ENCODE measurements around the gene PLEKHD1. TPM values are rescaled to one million over a fixed set of nuclear protein-coding genes. Genes with fewer than 3 reads are reported as not detected.

Gene PLEKHD1
- total RNA-seq, 1 experiment from 2014 or later = 1.2 TPM

DNA sequence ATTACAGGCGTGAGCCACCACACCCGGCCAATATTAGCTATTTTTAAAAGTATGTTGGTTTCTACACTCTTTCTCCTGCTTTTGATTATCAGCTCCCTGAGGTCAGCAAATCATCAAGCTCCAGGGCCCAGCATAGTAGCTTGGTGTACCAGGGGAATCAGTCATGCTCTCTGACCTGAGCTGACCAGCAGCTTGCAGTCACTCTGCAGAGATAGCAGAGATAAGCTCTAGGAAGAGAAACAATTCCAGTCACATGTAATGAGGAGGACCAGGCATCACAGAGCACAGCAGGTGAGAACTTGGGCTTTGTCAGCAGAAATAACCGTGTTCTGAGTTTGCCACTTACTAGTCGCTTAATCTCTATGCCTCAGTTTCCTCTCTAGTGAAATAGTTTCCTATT lies 8.5 kb downstream of the PLEKHD1 start:
- Histone ChIP-seq H3K36me3 (ENCODE audit: control insufficient read depth in 1 of 2, insufficient read depth in 2 of 2, low read length in 2 of 2) (no peaks in the 10 kb centered on the region; a peak in 1 of 4 replicates), H3K9me3 (ENCODE audit: control insufficient read depth in 1 of 2, insufficient read depth in 1 of 2, low read depth in 1 of 2, low read length in 2 of 2) (no peaks in the 10 kb centered on the region), H3K4me1 (ENCODE audit: control insufficient read depth in 1 of 2, insufficient read depth in 2 of 2, low read length in 2 of 2) (no peaks in the 10 kb centered on the region), H3K9me2 (ENCODE audit: insufficient read depth) (no peaks in the 10 kb centered on the region), H3K79me2 (ENCODE audit: insufficient read depth, low read length) (no peaks in the 10 kb centered on the region), H3K27ac (ENCODE audit: low read depth, low read length) (no peak overlapping the region), H3K27me3 (ENCODE audit: insufficient read depth, low read length) (no peaks in the 10 kb centered on the region), H3K4me2 (ENCODE audit: low read length) (no peak overlapping the region), H3K4me3 (replicated peaks in 1 of 2; ENCODE audit: low read depth in 1 of 2, low read length in 2 of 2) (no peak overlapping the region), H2AFZ (ENCODE audit: low read depth, low read length, poor library complexity, severe bottlenecking) (no peak overlapping the region), H3K9ac (ENCODE audit: low read length) (no peak overlapping the region), H4K20me1 (ENCODE audit: insufficient read depth) (no peaks in the 10 kb centered on the region)
- ChIA-PET POLR2A (no interaction called here), CTCF (interaction anchor here (0.9 to 3.7 kb wide), 2 partner anchors 10 to 34 kb away, joined by 3 to 10 read pairs; no protein-coding TSS in a partner anchor), RAD21 (ENCODE audit: low non-redundant PET in 1 of 2, low total read pairs in 2 of 2, uncharacterized antibody in 2 of 2, unreplicated experiment in 2 of 2) (no interaction called here)
- DNase-seq (ENCODE audit: low read depth, low spot score) (no peak), ATAC-seq (no peak)
- TF ChIP-seq ZFX (IDR thresholded peaks at IDR 0.05) = no peak
- no peak for TF ChIP-seq CEBPB (IDR thresholded peaks at IDR 0.05; ENCODE audit: low read depth)
- no peak for TF ChIP-seq TCF7L2 (IDR thresholded peaks at IDR 0.05; ENCODE audit: borderline replicate concordance, extremely low read depth, insufficient read depth, insufficient read length)
- TF ChIP-seq EGR1 (IDR thresholded peaks at IDR 0.05; ENCODE audit: low read depth) = no peak
- no peak for TF ChIP-seq JUND (IDR thresholded peaks at IDR 0.05)
- TF ChIP-seq SIN3A (IDR thresholded peaks at IDR 0.05; ENCODE audit: low read depth) = no peak
- TF ChIP-seq EZH2phosphoT487 (IDR thresholded peaks at IDR 0.05; ENCODE audit: borderline replicate concordance) = no peak
- TF ChIP-seq, protein P1, sequence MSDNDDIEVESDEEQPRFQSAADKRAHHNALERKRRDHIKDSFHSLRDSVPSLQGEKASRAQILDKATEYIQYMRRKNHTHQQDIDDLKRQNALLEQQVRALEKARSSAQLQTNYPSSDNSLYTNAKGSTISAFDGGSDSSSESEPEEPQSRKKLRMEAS (IDR thresholded peaks at IDR 0.05) = no peak
- TF ChIP-seq ZNF274 (IDR thresholded peaks at IDR 0.05; ENCODE audit: low read depth, low read length) = no peak
- no peak for TF ChIP-seq ELF1 (IDR thresholded peaks at IDR 0.05; ENCODE audit: borderline replicate concordance, low read depth)
- TF ChIP-seq, protein P2, sequence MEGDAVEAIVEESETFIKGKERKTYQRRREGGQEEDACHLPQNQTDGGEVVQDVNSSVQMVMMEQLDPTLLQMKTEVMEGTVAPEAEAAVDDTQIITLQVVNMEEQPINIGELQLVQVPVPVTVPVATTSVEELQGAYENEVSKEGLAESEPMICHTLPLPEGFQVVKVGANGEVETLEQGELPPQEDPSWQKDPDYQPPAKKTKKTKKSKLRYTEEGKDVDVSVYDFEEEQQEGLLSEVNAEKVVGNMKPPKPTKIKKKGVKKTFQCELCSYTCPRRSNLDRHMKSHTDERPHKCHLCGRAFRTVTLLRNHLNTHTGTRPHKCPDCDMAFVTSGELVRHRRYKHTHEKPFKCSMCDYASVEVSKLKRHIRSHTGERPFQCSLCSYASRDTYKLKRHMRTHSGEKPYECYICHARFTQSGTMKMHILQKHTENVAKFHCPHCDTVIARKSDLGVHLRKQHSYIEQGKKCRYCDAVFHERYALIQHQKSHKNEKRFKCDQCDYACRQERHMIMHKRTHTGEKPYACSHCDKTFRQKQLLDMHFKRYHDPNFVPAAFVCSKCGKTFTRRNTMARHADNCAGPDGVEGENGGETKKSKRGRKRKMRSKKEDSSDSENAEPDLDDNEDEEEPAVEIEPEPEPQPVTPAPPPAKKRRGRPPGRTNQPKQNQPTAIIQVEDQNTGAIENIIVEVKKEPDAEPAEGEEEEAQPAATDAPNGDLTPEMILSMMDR (IDR thresholded peaks at IDR 0.05 in 2 of 3, conservative IDR thresholded peaks at IDR 0.05 in 1 of 3; ENCODE audit: borderline replicate concordance in 1 of 3, insufficient read depth in 1 of 3, low read depth in 2 of 3, low read length in 2 of 3) = no peak
- TF ChIP-seq ZBTB33 (IDR thresholded peaks at IDR 0.05; ENCODE audit: extremely low read depth, insufficient replicate concordance, low read length) = no peak
- no peak for TF ChIP-seq YY1 (IDR thresholded peaks at IDR 0.05; ENCODE audit: extremely low read depth, insufficient replicate concordance, low read depth, low read length)
- TF ChIP-seq SRF (IDR thresholded peaks at IDR 0.05; ENCODE audit: low read depth) = no peak
- no peak for TF ChIP-seq CBX3 (IDR thresholded peaks at IDR 0.05; ENCODE audit: low read depth)
- TF ChIP-seq, protein P3, sequence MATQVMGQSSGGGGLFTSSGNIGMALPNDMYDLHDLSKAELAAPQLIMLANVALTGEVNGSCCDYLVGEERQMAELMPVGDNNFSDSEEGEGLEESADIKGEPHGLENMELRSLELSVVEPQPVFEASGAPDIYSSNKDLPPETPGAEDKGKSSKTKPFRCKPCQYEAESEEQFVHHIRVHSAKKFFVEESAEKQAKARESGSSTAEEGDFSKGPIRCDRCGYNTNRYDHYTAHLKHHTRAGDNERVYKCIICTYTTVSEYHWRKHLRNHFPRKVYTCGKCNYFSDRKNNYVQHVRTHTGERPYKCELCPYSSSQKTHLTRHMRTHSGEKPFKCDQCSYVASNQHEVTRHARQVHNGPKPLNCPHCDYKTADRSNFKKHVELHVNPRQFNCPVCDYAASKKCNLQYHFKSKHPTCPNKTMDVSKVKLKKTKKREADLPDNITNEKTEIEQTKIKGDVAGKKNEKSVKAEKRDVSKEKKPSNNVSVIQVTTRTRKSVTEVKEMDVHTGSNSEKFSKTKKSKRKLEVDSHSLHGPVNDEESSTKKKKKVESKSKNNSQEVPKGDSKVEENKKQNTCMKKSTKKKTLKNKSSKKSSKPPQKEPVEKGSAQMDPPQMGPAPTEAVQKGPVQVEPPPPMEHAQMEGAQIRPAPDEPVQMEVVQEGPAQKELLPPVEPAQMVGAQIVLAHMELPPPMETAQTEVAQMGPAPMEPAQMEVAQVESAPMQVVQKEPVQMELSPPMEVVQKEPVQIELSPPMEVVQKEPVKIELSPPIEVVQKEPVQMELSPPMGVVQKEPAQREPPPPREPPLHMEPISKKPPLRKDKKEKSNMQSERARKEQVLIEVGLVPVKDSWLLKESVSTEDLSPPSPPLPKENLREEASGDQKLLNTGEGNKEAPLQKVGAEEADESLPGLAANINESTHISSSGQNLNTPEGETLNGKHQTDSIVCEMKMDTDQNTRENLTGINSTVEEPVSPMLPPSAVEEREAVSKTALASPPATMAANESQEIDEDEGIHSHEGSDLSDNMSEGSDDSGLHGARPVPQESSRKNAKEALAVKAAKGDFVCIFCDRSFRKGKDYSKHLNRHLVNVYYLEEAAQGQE (IDR thresholded peaks at IDR 0.05; ENCODE audit: low read depth) = no peak
- no peak for TF ChIP-seq SP1 (IDR thresholded peaks at IDR 0.05; ENCODE audit: low read depth)
- intact Hi-C loops (cut with micrococcal nuclease) = no loop called here
- no TSS peak for BruUV-seq (replicated peaks)

Data from HCT116 (cell line).